ENCODE results near the gene CCL25. TPM values are rescaled to one million over a fixed set of nuclear protein-coding genes. Genes with fewer than 3 reads are reported as not detected.
"Not testable (repeated sequence)": the region's sequence is repeated elsewhere in the genome, so short reads cannot be mapped to it uniquely, and the experiment has no call there.

CCL25 gene
- total RNA-seq, 4 donors from 2014 or later, result not detected

DNA sequence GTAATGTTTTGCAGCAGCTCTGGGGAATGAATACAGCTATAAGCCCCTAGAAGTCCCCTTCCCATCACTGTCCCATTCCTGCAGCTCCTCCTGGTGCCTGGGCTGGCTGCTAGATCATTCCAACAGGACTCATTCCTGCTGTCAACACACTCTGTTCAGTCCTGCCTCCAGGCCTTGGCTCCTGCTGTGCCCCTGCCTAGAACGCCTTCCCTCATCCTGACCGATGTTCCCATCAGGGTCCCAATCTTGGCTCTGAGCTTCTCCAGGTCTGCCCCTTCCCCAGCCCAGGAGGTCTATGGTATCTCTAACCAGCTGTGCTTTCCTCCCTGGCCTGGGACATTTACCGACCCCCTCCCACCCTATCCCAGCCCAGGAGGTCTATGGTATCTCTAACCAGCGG is 48.8 kb downstream of the CCL25 start:
- no peak for TF ChIP-seq EP300 (IDR thresholded peaks at IDR 0.05)
- no peak for TF ChIP-seq POLR2AphosphoS5 (IDR thresholded peaks at IDR 0.05)
- TF ChIP-seq POLR2A (IDR thresholded peaks at IDR 0.05), result no peak
- TF ChIP-seq, protein P1, sequence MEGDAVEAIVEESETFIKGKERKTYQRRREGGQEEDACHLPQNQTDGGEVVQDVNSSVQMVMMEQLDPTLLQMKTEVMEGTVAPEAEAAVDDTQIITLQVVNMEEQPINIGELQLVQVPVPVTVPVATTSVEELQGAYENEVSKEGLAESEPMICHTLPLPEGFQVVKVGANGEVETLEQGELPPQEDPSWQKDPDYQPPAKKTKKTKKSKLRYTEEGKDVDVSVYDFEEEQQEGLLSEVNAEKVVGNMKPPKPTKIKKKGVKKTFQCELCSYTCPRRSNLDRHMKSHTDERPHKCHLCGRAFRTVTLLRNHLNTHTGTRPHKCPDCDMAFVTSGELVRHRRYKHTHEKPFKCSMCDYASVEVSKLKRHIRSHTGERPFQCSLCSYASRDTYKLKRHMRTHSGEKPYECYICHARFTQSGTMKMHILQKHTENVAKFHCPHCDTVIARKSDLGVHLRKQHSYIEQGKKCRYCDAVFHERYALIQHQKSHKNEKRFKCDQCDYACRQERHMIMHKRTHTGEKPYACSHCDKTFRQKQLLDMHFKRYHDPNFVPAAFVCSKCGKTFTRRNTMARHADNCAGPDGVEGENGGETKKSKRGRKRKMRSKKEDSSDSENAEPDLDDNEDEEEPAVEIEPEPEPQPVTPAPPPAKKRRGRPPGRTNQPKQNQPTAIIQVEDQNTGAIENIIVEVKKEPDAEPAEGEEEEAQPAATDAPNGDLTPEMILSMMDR (IDR thresholded peaks at IDR 0.05), result no peak
- H3K4me3 ChIP-seq, result no peak overlapping the region

DNA sequence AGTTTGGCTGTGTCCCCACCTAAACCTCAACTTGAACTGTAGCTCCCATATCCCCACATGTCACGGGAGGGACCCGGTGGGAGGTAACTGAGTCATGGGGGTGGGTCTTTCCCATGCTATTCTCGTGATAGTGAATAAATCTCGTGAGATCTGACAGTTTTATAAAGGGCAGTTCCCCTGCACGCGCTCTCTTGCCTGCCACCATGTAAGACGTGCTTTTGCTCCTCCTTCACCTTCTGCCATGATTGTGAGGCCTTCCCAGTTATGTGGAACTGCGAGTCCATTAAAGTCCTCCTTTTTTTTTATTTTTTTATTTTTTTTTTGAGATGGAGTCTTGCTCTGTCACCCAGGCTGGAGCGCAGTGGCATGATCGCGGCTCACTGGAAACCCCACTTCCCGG is 49.4 kb downstream of the CCL25 start:
- 84% methylated on average over 12 of the region's 12 CpGs for WGBS
- H3K36me3 ChIP-seq; H3K27me3 ChIP-seq; DNase-seq (ENCODE audit: low spot score in 2 of 2); H3K4me3 ChIP-seq; H3K27ac ChIP-seq; H3K9me3 ChIP-seq; H3K4me1 ChIP-seq: not testable (repeated sequence)

More for the DNA sequence above, 48.8 kb downstream of the CCL25 start:
- H3K36me3 ChIP-seq, result no peaks in the 10 kb centered on the region
- no peaks in the 10 kb centered on the region for H3K4me1 ChIP-seq
- H3K27me3 ChIP-seq, result no peaks in the 10 kb centered on the region
- H3K27ac ChIP-seq, result no peak overlapping the region
- peaks cover 9% of the 10 kb centered on the region for H3K9me3 ChIP-seq
- DNase-seq (ENCODE audit: low spot score in 2 of 2), result no peak
- WGBS, result 98% methylated on average over 4 of the region's 4 CpGs

DNA sequence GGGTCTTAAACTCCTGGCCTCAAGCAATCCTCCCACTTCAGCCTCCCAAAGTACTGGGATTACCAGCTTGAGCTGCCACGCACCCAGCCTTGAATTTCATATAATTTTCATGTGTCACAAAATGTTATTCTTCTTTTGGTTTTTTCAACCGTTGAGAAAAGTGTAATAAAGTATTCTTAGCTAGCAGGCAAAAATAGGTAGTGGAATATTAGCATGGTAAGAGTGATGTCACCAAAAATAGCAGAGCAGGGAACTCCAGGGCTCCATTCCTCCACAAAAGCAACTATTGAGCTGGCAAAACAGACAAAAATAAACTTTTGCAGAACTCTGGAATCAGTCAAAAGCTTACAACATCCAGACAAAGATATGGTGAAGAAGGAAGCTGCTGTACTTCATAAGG is 52.9 kb downstream of the CCL25 start:
- H3K27me3 ChIP-seq, result peaks cover 16% of the 10 kb centered on the region
- H3K4me3 ChIP-seq, result no peak overlapping the region
- no peak for TF ChIP-seq EP300 (IDR thresholded peaks at IDR 0.05)
- TF ChIP-seq, protein P1 (IDR thresholded peaks at IDR 0.05), result no peak
- no peak for TF ChIP-seq POLR2AphosphoS5 (IDR thresholded peaks at IDR 0.05)
- no peak for TF ChIP-seq POLR2A (IDR thresholded peaks at IDR 0.05)
- 85% methylated on average over 2 of the region's 2 CpGs for WGBS
- H3K36me3 ChIP-seq, result no peaks in the 10 kb centered on the region
- H3K9me3 ChIP-seq, result no peaks in the 10 kb centered on the region
- H3K4me1 ChIP-seq, result no peaks in the 10 kb centered on the region
- H3K27ac ChIP-seq, result no peak overlapping the region
- DNase-seq (ENCODE audit: low spot score in 2 of 2), result no peak

DNA sequence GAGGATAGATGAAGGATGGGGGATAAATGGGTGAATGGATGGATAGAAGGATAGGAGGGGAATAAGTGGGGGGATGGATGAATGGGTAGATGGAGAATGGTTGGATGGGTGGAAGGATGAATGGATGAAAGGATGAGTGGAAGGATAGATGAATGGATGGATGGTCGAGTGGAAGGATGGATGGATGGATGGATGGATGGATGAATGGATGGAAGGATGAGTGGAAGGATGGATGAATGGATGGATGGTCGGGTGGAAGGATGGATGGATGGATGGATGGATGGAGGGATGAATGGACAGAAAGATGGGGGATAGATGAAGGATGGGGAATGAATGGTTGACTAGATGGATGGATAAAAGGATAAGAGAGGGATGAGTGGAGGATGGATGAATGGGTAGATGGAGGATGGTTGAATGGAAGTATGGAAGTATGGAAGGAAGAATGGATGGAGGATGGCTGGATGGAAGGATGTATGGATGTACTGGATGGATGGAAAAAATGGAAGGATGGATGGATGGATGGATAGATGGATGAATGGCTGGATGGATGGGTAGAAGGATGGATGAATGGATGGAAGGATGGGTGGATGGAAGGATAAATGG is 54.8 kb downstream of the CCL25 start:
- 76% methylated on average over 2 of the region's 2 CpGs for WGBS
- no peaks in the 10 kb centered on the region for H3K9me3 ChIP-seq
- H3K4me3 ChIP-seq, result no peak overlapping the region
- H3K36me3 ChIP-seq, result no peaks in the 10 kb centered on the region
- peaks cover 31% of the 10 kb centered on the region for H3K27me3 ChIP-seq
- no peak overlapping the region for H3K27ac ChIP-seq
- TF ChIP-seq POLR2AphosphoS5 (IDR thresholded peaks at IDR 0.05) (no peak), EP300 (IDR thresholded peaks at IDR 0.05) (no peak), POLR2A (IDR thresholded peaks at IDR 0.05) (no peak)
- TF ChIP-seq, protein P1 (IDR thresholded peaks at IDR 0.05), result no peak
- no peaks in the 10 kb centered on the region for H3K4me1 ChIP-seq
- no peak for DNase-seq (ENCODE audit: low spot score in 2 of 2)

DNA sequence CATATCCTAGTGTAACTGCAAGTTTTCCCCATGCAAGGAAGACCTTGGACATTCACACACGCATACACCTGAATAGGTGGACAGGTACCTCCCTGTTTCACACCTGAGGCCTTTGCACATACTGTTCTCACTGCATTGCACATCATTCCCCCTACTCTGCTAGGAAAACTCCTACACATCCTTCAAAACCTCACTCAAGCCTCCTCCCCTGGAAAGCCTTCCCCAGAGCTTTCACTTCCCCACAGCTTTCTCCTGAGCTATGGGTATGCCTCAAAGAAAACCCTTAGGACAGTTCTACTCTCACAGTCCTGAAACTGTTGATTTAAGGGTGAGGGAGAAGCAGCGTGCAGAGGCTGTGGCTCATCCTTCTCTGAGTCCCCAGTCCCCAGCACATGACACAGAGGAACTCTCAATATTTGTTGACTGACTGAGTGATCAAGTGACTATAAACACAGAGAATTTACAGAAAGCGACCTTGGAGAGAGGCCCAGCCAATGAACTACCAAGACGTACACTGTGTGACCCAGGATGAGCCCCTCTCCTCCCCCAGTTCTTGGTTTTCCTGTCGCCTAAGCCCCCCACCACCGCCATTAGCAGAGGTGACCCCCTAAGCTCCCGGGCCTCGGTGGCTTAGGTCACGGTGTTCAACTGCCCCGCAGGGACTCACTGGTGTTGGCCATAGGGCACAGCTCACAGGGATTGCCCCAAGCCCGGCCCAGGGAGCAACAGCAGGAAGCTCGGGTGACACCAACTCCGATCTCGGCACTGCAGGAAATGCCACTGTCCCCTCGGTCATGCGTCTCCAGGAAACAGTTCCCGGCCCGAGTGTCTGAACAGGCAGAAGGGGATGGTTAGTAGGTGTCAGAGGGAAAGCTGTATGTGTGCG is 56.2 kb downstream of the CCL25 start:
- Histone ChIP-seq H3K4me3 (no peak overlapping the region), H3K9me3 (no peaks in the 10 kb centered on the region), H3K27me3 (peaks cover 31% of the 10 kb centered on the region), H3K36me3 (no peaks in the 10 kb centered on the region), H3K4me1 (no peaks in the 10 kb centered on the region), H3K27ac (no peak overlapping the region)
- TF ChIP-seq POLR2A (IDR thresholded peaks at IDR 0.05), result no peak
- TF ChIP-seq POLR2AphosphoS5 (IDR thresholded peaks at IDR 0.05), result no peak
- no peak for TF ChIP-seq EP300 (IDR thresholded peaks at IDR 0.05)
- TF ChIP-seq, protein P1 (IDR thresholded peaks at IDR 0.05), result no peak
- no peak for DNase-seq (ENCODE audit: low spot score in 2 of 2)
- 84% methylated on average over 14 of the region's 19 CpGs for WGBS

Data from suprapubic skin (tissue), 4 donors.